ENCODE data around the gene NCAPG2. TPM values are rescaled to one million over a fixed set of nuclear protein-coding genes. Genes with fewer than 3 reads are reported as not detected.

Gene NCAPG2
- total and polyA plus RNA-seq, 2 of the 13 experiments (the other 11 are each of a cell fraction or from before 2014, with no cell fraction given), result 15.1 to 30.7 TPM

GRCh38 chr7:158747408-158747807 is 42.8 kb upstream of the NCAPG2 start:
- H2AFZ ChIP-seq (ENCODE audit: low read length), result no peak overlapping the region
- DNase-seq (ENCODE audit: low spot score), result no peak
- WGBS (ENCODE audit: low lambda C conversion rate), result 96% methylated on average over 10 of the region's 10 CpGs
- H3K79me2 ChIP-seq (ENCODE audit: insufficient read depth, low read length), result no peaks in the 10 kb centered on the region
- no peak overlapping the region for H3K27ac ChIP-seq (ENCODE audit: extremely low read length, insufficient read depth, low read length)
- H3K9me3 ChIP-seq (ENCODE audit: low read length), result no peaks in the 10 kb centered on the region
- no TSS peak for BruUV-seq (replicated peaks)
- in situ Hi-C loops (cut with HindIII; ENCODE audit: extremely low pct_ligation_motif_present, low pct_unique_long_range_greater_than_20kb), result no loop called here
- no peak for ATAC-seq
- H3K27me3 ChIP-seq (ENCODE audit: control insufficient read depth in 1 of 2, insufficient read depth in 2 of 2, low read length in 2 of 2), result no peaks in the 10 kb centered on the region
- ChIA-PET CTCF (ENCODE audit: low intra/inter-chr PET ratio, low total read pairs) (no interaction called here), POLR2A (no interaction called here)
- no peak overlapping the region for H3K4me2 ChIP-seq (ENCODE audit: low read depth, low read length)
- no peak for TF ChIP-seq ZNF589 (CRISPR knock-in tag; conservative IDR thresholded peaks at IDR 0.05)
- no peak for FAIRE-seq
- H3K9ac ChIP-seq (ENCODE audit: insufficient read depth, low read depth, low read length), result no peak overlapping the region
- H3K4me3 ChIP-seq (replicated peaks in 1 of 3; ENCODE audit: insufficient read depth in 1 of 3, low read depth in 2 of 3, low read length in 3 of 3), result no peak overlapping the region
- no peaks in the 10 kb centered on the region for H4K20me1 ChIP-seq (ENCODE audit: insufficient read depth, low read length)
- intact Hi-C loops (cut with micrococcal nuclease; ENCODE audit: unreplicated experiment), result no loop called here
- H3K4me1 ChIP-seq (ENCODE audit: insufficient read depth, low read length), result no peaks in the 10 kb centered on the region
- H3K36me3 ChIP-seq (replicated peaks in 1 of 2; ENCODE audit: control insufficient read depth in 1 of 2, insufficient read depth in 2 of 2, low read length in 2 of 2), result peaks cover 12 to 53% of the 10 kb centered on the region in 2 experiments

GRCh38 chr7:158746957-158747356 is 42.4 kb upstream of the NCAPG2 start:
- in situ Hi-C loops (cut with HindIII; ENCODE audit: extremely low pct_ligation_motif_present, low pct_unique_long_range_greater_than_20kb), result no loop called here
- Histone ChIP-seq H3K36me3 (replicated peaks in 1 of 2; ENCODE audit: control insufficient read depth in 1 of 2, insufficient read depth in 2 of 2, low read length in 2 of 2) (peaks cover 14 to 57% of the 10 kb centered on the region in 2 experiments), H3K4me3 (replicated peaks in 1 of 3; ENCODE audit: insufficient read depth in 1 of 3, low read depth in 2 of 3, low read length in 3 of 3) (no peak overlapping the region), H3K4me1 (ENCODE audit: insufficient read depth, low read length) (no peaks in the 10 kb centered on the region), H4K20me1 (ENCODE audit: insufficient read depth, low read length) (no peaks in the 10 kb centered on the region), H3K27ac (ENCODE audit: extremely low read length, insufficient read depth, low read length) (no peak overlapping the region), H3K27me3 (ENCODE audit: control insufficient read depth in 1 of 2, insufficient read depth in 2 of 2, low read length in 2 of 2) (no peaks in the 10 kb centered on the region), H3K4me2 (ENCODE audit: low read depth, low read length) (no peak overlapping the region), H3K79me2 (ENCODE audit: insufficient read depth, low read length) (no peaks in the 10 kb centered on the region), H3K9me3 (ENCODE audit: low read length) (no peaks in the 10 kb centered on the region), H2AFZ (ENCODE audit: low read length) (no peak overlapping the region), H3K9ac (ENCODE audit: insufficient read depth, low read depth, low read length) (no peak overlapping the region)
- no peak for DNase-seq (ENCODE audit: low spot score)
- ChIA-PET POLR2A (interaction anchor here (0.7 kb wide), 1 partner anchor 32 kb away, joined by 4 read pairs; no protein-coding TSS in a partner anchor), CTCF (ENCODE audit: low intra/inter-chr PET ratio, low total read pairs) (no interaction called here)
- no peak for ATAC-seq
- TF ChIP-seq ZBTB33 (CRISPR knock-in tag; IDR thresholded peaks at IDR 0.05) (0 out of 2 replicates have a peak, but pooled peaks have one; percentile 18), NCOR1 (IDR thresholded peaks at IDR 0.05; ENCODE audit: borderline replicate concordance, low read length) (no peak)
- no peak for FAIRE-seq
- 84% methylated on average over 9 of the region's 9 CpGs for WGBS (ENCODE audit: low lambda C conversion rate)
- BruUV-seq (replicated peaks), result no TSS peak
- intact Hi-C loops (cut with micrococcal nuclease; ENCODE audit: unreplicated experiment), result no loop called here

Measured in HepG2 (cell line).